GM21447 (cell line): ENCODE measurements around the gene NCKAP5.

Source experiments
- ATAC-seq: cut with Tn5 transposase; IDR thresholded peaks from one replicate; pipeline ENCODE4 v1.9.1; 2021; ENCODE audit not compliant: unreplicated experiment

Gene NCKAP5

DNA sequence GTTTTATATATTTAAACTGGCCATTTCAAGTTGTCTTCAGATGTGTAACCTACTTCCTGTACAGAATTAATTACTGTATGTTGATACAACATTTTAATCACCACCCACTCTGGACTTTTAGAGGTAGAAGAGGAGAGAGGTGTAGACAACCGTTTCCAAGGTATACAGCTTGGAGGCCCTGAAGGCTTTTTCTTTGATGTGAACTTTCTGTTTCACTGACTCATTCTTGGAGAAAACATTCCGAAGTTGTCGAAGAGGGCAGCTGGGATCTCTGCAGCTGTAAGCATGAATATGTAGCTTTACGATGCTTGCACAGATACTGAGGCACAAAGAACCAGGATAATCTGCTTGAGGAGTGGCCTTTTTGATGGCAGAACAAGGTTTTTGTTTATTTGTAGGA, 137.0 kb downstream of the NCKAP5 start:
- no peak for ATAC-seq

DNA sequence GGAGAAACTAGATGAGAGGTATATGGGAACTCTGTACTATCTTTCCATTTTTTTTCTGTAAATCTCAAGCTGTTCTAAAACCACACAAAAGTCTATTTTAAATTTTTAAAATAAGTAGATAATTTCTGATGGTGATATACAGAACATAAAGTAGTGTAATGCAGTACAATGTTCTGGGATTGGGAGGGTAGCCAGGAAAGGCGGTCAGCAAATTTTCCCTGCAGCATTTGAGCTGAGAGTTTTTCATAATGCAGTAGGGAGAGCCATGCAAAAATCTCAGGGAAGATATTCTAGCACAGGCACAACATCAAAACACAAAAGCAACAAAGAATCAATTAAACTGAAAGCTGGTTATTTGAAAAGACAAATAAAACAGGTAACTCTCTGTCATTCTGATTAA, 141.5 kb downstream of the NCKAP5 start:
- no peak for ATAC-seq

DNA sequence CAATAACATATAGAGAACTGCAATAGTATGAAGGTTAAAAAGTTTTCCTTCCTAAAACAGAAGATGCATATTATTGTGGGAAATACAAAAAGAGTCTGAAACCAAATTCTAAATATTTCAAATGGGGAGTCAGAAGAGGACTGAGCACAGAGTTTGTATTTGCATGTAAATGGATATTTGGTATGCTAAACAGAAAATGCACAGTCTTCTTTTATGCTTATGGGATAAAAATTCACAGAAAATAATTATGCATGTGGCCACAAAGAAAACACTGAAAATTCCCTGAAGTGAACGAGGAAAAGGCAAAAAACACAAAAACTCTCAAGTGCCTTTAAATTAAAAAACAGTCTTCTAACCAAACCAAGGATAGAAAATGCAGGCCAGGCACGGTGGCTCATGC, 142.7 kb downstream of the NCKAP5 start:
- no peak for ATAC-seq

GRCh38 chr2:133424876-133425275, 143.4 kb downstream of the NCKAP5 start:
- no peak for ATAC-seq

GRCh38 chr2:133422931-133423351, 145.3 kb downstream of the NCKAP5 start:
- ATAC-seq = no peak

DNA sequence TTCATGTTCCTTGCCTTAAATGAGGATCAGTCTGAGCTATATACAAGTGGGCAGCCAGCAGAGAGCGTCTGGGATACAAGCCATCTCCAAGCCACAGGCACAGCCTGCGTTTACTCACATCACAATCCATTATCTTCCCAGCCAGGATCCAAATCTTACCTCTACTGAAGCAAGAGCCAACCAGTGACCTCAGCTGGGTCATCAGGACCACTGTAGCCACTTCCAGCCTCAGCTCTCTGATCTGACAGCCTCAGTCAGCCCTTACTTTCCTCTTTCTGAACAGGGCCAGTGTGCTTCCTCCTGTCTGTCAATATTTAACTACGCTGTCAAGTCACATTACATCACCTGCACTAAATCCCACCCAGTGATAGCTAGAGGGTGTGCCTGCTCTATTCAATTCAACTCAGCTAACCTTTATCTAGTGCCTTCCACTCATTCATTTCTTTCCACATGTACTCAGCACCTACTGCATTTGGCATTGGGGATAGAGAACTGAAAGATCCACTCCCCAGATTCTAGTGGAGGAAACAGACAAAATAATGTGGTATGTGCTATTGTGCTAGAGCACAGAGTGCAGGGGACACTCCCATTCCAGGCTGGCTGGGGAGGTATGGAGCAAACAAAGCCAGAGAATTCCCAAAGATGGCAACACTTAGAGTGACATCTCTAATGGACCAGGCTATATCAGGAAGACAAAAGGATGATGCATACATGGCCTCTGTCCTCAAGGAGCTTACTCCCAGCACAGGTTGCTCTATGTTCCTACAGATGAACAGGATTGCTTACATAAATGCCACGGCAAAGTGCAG, 146.5 kb downstream of the NCKAP5 start:
- peak; percentile 92 for ATAC-seq

GRCh38 chr2:133420788-133421187, 147.5 kb downstream of the NCKAP5 start:
- ATAC-seq = no peak

DNA sequence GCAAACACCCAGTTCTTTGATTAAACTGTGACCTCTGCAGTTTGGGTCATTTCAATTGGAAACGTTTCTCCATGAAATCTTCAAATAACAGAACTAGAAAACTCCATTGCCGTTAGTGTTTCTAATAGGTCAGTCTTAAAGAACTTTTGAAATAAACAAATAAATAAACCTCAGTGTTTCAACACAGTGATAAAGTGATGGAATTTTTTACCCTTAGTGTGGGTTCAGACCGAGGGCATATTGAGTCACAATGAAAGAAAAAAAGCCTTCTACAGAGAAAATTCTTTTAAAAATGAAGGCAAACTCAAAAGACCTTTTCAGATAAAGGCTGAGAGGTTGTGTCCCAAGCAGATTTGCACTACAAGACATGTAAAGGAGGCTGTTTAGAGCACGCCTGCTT, 149.6 kb downstream of the NCKAP5 start:
- no peak for ATAC-seq

DNA sequence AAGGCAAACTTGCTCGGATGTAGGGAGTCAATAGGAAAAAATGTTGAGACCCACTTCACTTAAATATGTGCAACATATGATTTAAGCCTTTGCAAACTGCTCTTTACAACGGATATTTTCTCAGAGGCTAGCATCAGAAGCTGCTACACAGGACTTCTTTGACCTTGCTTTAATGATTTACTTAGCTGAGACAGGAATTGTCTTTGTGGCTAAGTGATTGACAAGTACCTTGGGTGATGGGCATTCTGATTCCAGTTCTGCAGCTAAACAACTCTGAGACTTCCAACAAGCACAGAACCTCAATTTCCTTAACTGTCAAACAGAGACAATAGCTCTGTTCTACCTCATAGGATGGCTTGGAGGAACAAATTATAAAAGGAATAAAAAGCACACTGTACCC, 150.2 kb downstream of the NCKAP5 start:
- ATAC-seq = peak; percentile 50

GRCh38 chr2:133417415-133417814, 150.8 kb downstream of the NCKAP5 start:
- no peak for ATAC-seq

DNA sequence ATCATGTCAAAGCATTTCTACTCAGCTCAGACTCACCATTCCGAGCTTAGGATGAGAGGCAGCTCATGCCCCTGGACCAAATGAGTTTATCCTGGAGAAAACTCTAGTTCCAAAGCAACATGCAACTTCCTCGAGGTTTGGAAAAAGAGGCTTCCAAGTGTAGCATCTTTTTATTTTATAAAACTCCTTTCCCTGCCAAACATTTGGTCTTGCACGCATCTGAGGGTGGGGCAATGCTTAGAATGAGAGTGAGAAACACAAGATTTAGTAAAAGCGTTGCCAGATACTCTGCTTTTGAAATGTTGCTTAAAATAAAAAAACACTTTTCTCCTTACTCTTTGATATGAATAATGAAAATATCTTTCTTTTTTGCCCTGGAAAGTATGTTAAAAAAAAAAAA, 151.5 kb downstream of the NCKAP5 start:
- ATAC-seq = no peak

DNA sequence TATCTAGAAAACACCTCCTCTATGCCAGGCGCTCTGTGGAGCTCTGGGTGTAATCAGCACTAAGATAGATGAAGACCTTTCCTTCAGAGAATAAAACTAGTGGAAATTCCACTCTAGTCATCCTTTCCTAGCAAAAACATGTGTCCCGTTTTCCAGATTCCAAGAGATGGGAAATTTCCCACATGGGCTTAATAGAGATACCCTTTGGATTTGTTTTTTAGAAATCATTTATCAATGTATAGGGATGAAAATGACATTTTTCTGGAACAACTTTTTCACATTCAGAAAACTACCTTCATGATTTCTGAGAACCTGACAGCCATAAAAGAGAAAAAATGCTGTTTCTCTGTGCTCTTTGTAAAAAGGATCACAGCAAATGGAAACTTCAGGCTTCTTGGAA, 152.1 kb downstream of the NCKAP5 start:
- no peak for ATAC-seq

DNA sequence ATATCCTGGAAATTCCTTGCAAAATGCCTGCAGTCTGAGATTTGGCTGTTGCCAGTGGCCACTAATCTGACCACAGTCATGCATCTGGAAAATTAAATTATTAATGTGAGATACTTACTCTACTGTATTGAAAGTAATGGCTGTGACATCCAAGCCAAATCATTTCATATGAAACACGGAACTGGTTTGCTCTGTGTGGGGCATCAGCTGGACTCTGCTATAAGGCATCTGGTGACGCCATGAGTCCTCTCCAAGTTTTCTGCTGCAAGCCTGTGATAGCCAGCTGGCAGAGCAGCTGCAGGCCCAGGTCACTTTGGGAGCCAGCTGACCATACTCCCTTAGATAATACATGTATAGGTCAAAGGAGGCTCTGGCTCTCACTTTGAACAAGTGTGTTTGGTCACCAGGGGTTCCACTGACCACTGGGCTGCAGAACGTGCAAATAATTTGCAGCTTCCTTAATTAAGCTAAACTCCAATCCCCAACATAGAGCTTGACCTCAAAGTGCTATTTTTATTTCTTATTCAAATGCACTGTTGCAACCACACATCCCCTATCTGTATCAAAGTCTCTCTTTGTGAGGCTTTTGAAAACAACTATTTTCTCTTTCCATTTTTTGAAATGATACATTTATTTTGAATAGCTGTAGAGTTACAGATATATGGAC, 152.9 kb downstream of the NCKAP5 start:
- no peak for ATAC-seq

DNA sequence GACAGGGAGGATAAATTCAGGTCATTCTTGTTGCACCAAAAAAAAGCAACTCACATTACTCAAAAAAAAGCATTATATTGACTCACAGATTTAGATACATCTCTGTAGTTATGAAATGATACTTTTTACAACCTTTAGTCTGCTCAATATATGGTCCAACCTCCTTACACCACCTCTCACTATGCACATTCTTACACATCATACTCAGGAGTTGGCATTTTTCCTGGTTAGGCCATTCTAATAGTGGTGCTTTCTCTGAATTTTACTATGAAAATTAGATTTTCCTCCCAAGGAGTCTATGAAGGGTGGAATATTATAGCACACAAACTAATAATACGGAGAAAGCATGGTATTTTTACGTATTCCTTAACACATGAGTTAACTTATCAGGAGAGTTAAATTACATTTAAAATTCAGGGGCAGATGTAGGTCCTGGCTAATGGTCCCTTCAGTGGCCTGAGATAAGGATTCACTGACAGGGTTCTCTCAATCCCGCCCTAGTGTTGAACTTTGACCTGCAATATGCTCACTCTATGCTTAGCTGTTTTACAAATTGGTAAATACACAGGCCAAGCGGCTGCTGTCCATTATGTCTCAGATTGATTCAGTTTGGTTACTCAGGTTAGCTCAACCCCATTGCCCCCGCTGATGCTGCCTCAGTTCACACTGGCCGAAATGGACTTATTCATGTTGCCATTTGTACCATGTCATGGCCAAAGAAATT, 153.6 kb downstream of the NCKAP5 start:
- no peak for ATAC-seq

DNA sequence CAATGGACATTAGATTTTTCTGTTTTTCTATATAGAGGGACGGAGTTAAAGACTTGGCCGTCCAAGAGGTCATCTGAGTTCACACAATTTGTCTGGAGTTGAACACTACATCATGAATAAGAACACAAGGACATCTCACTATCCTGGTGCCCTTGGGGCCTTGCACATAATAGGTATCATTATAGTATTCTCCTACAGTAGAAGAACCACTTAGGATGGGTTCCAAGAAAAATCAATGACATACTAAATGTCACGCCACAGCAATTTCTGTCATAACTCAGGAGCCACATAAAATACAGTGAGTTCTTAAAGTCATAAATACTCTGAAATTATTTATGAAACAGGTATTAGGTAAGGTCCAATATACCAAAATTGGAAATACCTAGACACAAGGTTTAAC, 154.4 kb downstream of the NCKAP5 start:
- ATAC-seq = no peak

DNA sequence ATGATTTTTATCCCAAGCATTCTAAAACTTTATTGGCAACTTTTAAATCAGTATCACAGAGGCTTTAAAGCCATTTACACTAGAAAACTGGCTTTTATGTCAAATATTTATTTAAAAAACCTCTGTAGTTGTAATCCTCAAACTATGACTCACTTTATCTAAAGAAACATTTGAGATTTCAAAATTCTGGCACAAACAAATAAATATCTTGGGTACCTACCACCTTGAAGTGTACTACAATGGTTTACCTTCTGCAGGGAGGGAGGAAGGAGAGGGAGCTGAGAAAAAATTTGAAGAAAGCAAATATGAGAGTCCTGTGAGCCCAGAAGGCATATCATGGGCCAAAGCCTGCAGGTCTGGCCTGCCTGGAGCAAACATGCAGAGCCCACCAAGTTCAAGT, 155.6 kb downstream of the NCKAP5 start:
- no peak for ATAC-seq

GRCh38 chr2:133411857-133412256, 156.4 kb downstream of the NCKAP5 start:
- no peak for ATAC-seq

GRCh38 chr2:133411101-133411500, 157.2 kb downstream of the NCKAP5 start:
- ATAC-seq = no peak

- ATAC-seq = no peak
Measured at GRCh38 chr2:133409581-133410285, 158.5 kb downstream of the NCKAP5 start.

- ATAC-seq = no peak
Measured at GRCh38 chr2:133408671-133409070, 159.6 kb downstream of the NCKAP5 start.

DNA sequence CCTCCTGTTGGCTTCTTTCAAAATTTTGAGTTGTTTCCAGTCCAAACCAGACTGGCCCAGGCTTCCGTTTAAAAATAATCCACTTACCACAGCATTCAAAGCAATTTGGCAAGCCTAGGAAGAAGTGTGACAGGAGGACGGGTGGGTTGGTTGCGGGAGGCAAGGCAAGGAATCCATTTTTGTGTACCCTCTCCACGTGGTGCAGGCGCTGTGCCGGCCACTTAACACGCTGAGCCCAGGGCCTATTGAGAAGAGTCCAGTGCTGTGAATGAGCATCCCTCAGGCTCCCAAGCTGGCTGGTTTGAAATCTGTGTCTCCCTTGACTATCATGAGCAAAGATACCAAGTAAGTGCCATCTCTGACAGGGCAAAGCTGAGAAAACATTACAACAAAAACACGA, 160.9 kb downstream of the NCKAP5 start:
- no peak for ATAC-seq
